ENCODE results near the gene OR10AD1.

DNA sequence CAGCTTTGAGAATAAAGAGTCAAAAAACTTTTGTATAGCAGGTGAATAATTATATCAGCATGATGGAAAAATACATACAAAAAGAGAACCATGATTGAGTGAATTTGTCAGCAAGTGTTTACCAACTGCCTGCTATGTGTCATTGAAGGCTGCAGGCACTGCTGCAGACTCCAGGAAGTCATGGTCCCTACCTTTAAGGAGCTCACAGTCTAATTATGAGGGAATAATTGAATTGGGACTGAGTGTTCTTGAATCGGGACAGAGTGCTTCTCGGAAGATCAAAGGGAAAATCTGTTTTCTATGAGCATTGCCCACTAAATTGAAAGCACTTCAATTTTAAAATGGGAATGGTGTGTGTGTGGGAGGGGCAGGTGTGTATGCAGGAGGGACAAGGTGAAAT is 9.5 kb downstream of the OR10AD1 start:
- TF ChIP-seq, protein P1, sequence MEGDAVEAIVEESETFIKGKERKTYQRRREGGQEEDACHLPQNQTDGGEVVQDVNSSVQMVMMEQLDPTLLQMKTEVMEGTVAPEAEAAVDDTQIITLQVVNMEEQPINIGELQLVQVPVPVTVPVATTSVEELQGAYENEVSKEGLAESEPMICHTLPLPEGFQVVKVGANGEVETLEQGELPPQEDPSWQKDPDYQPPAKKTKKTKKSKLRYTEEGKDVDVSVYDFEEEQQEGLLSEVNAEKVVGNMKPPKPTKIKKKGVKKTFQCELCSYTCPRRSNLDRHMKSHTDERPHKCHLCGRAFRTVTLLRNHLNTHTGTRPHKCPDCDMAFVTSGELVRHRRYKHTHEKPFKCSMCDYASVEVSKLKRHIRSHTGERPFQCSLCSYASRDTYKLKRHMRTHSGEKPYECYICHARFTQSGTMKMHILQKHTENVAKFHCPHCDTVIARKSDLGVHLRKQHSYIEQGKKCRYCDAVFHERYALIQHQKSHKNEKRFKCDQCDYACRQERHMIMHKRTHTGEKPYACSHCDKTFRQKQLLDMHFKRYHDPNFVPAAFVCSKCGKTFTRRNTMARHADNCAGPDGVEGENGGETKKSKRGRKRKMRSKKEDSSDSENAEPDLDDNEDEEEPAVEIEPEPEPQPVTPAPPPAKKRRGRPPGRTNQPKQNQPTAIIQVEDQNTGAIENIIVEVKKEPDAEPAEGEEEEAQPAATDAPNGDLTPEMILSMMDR (IDR thresholded peaks at IDR 0.05), result no peak
- TF ChIP-seq, protein P2, sequence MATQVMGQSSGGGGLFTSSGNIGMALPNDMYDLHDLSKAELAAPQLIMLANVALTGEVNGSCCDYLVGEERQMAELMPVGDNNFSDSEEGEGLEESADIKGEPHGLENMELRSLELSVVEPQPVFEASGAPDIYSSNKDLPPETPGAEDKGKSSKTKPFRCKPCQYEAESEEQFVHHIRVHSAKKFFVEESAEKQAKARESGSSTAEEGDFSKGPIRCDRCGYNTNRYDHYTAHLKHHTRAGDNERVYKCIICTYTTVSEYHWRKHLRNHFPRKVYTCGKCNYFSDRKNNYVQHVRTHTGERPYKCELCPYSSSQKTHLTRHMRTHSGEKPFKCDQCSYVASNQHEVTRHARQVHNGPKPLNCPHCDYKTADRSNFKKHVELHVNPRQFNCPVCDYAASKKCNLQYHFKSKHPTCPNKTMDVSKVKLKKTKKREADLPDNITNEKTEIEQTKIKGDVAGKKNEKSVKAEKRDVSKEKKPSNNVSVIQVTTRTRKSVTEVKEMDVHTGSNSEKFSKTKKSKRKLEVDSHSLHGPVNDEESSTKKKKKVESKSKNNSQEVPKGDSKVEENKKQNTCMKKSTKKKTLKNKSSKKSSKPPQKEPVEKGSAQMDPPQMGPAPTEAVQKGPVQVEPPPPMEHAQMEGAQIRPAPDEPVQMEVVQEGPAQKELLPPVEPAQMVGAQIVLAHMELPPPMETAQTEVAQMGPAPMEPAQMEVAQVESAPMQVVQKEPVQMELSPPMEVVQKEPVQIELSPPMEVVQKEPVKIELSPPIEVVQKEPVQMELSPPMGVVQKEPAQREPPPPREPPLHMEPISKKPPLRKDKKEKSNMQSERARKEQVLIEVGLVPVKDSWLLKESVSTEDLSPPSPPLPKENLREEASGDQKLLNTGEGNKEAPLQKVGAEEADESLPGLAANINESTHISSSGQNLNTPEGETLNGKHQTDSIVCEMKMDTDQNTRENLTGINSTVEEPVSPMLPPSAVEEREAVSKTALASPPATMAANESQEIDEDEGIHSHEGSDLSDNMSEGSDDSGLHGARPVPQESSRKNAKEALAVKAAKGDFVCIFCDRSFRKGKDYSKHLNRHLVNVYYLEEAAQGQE (IDR thresholded peaks at IDR 0.05; ENCODE audit: insufficient read depth in 1 of 2, low read depth in 2 of 2, low read length in 1 of 2), result no peak
- no peak for TF ChIP-seq POLR2AphosphoS5 (IDR thresholded peaks at IDR 0.05; ENCODE audit: low read depth, low read length)
